HepG2 (cell line): Measurements from ENCODE around the gene KLHDC8B. TPM values are rescaled to one million over a fixed set of nuclear protein-coding genes. Genes with fewer than 3 reads are reported as not detected.

Source experiments
- GABPA ChIP-seq, 2 experiments: IDR thresholded peaks; 2 replicates each; pipeline ENCODE4 v1.6.1; 2011 to 2016; ENCODE audit warnings: low read depth in 2 of 2, low read length in 1 of 2, missing biosample characterization in 1 of 2, missing genetic modification characterization in 1 of 2
- NFE2 ChIP-seq: sonication (generic); formaldehyde crosslinking; IDR thresholded peaks from 2 replicates; pipeline ENCODE4 v1.4.0; 2020; ENCODE audit warnings: missing genetic modification reagents
- NFE2L2 ChIP-seq: fragments of 150-350 bp; IDR thresholded peaks from 2 replicates; pipeline ENCODE4 v1.6.1; 2014; ENCODE audit warnings: low read length
- POLR2G ChIP-seq: fragments of 200-400 bp; formaldehyde crosslinking; IDR thresholded peaks from 2 replicates; pipeline ENCODE4 v1.6.1; 2018; ENCODE audit warnings: mild to moderate bottlenecking, low read depth, low read length, moderate library complexity
- PPARG ChIP-seq: conservative IDR thresholded peaks from 2 replicates; pipeline ENCODE4 v1.6.1; 2016; ENCODE audit warnings: missing biosample characterization, missing genetic modification reagents
- PRDM10 ChIP-seq: sonication (generic); formaldehyde crosslinking; IDR thresholded peaks from 2 replicates; pipeline ENCODE4 v1.4.0; 2020; ENCODE audit warnings: low read depth, missing genetic modification reagents
- TEAD2 ChIP-seq: sonication (generic); formaldehyde crosslinking; IDR thresholded peaks from 2 replicates; pipeline ENCODE4 v1.9.0; 2021; ENCODE audit warnings: missing genetic modification reagents
- ZFP1 ChIP-seq: IDR thresholded peaks from 2 replicates; pipeline ENCODE4 v1.6.1; 2016
- ZFP90 ChIP-seq: sonication (generic); formaldehyde crosslinking; IDR thresholded peaks from 2 replicates; pipeline ENCODE4 v1.8.0; 2022; ENCODE audit warnings: missing genetic modification reagents, mild to moderate bottlenecking, inconsistent platforms, borderline replicate concordance
- ZNF10 ChIP-seq: sonication (generic); formaldehyde crosslinking; IDR thresholded peaks from 2 replicates; pipeline ENCODE4 v1.4.0; 2020; ENCODE audit warnings: mild to moderate bottlenecking, low read depth, missing genetic modification reagents, borderline replicate concordance
- ZNF317 ChIP-seq: sonication (generic); formaldehyde crosslinking; IDR thresholded peaks from 2 replicates; pipeline ENCODE4 v1.5.0; 2020; ENCODE audit warnings: mild to moderate bottlenecking, missing genetic modification reagents
- ZNF367 ChIP-seq: sonication (generic); formaldehyde crosslinking; IDR thresholded peaks from 2 replicates; pipeline ENCODE4 v1.4.0; 2020; ENCODE audit warnings: missing genetic modification reagents, borderline replicate concordance
- ZNF430 ChIP-seq: sonication (generic); formaldehyde crosslinking; IDR thresholded peaks from 2 replicates; pipeline ENCODE4 v1.9.0; 2021; ENCODE audit warnings: mild to moderate bottlenecking, missing genetic modification reagents
- ZNF672 ChIP-seq: sonication (generic); formaldehyde crosslinking; IDR thresholded peaks from 2 replicates; pipeline ENCODE4 v1.8.1; 2022; ENCODE audit warnings: missing genetic modification reagents
- ZNF75D ChIP-seq: sonication (generic); formaldehyde crosslinking; IDR thresholded peaks from 2 replicates; pipeline ENCODE4 v1.8.1; 2023; ENCODE audit warnings: missing genetic modification reagents, mild to moderate bottlenecking, borderline replicate concordance
- ZSCAN25 ChIP-seq: sonication (generic); formaldehyde crosslinking; IDR thresholded peaks from 2 replicates; pipeline ENCODE4 v1.8.0; 2022; ENCODE audit warnings: mild to moderate bottlenecking, missing genetic modification reagents
- polyA plus RNA-seq, 8 experiments: library from polyadenylated mRNA; depleted of rRNA in 3 of 8; stranded (reverse) in 7 of 8; unstranded in 1 of 8; fragments of >200 nt; fragmentation: Illumina TruSeq in 4 of 8; extraction: Trizol in 4 of 8; gene quantifications; 2 replicates each; pipeline versions ENCODE4 v1.2.1 to v1.2.3, GENCODE V29; 2011 to 2016; ENCODE audit warnings: low read depth in 4 of 8, missing spikeins in 1 of 8, mixed read lengths in 1 of 8; ENCODE audit not compliant: insufficient read depth in 1 of 8
- total RNA-seq, 5 experiments: library from RNA; depleted of rRNA; stranded (reverse); fragments of >200 nt; fragmentation: Illumina TruSeq; extraction: Trizol; gene quantifications; 2 replicates each; pipeline ENCODE4 v1.2.3, GENCODE V29; 2016; ENCODE audit warnings: low read depth in 1 of 5
- TF ChIP-seq, protein P1 (sequence below): sonication (generic); formaldehyde crosslinking; IDR thresholded peaks from 2 replicates; pipeline ENCODE4 v1.5.1; 2020; ENCODE audit warnings: missing genetic modification reagents, mild to moderate bottlenecking, borderline replicate concordance
- TF ChIP-seq, protein P2 (sequence below): sonication (generic); formaldehyde crosslinking; IDR thresholded peaks from 2 replicates; pipeline ENCODE4 v1.5.1; 2020; ENCODE audit warnings: mild to moderate bottlenecking, missing genetic modification reagents, borderline replicate concordance

Gene KLHDC8B
- total and polyA plus RNA-seq, 2 of the 13 experiments (the other 11 are each of a cell fraction or from before 2014, with no cell fraction given), result 17.2 to 17.8 TPM

- TF ChIP-seq, protein P1, sequence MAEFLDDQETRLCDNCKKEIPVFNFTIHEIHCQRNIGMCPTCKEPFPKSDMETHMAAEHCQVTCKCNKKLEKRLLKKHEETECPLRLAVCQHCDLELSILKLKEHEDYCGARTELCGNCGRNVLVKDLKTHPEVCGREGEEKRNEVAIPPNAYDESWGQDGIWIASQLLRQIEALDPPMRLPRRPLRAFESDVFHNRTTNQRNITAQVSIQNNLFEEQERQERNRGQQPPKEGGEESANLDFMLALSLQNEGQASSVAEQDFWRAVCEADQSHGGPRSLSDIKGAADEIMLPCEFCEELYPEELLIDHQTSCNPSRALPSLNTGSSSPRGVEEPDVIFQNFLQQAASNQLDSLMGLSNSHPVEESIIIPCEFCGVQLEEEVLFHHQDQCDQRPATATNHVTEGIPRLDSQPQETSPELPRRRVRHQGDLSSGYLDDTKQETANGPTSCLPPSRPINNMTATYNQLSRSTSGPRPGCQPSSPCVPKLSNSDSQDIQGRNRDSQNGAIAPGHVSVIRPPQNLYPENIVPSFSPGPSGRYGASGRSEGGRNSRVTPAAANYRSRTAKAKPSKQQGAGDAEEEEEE, result no peak
- TF ChIP-seq PPARG (CRISPR knock-in tag) (0 out of 2 replicates have a peak, but pooled peaks have one; percentile 9), GABPA (IDR thresholded peaks at IDR 0.05; ENCODE audit: low read depth, low read length) (no peak), GABPA (CRISPR knock-in tag; IDR thresholded peaks at IDR 0.05; ENCODE audit: low read depth) (peak; percentile 94), ZNF10 (CRISPR knock-in tag) (no peak), POLR2G (peak; percentile 77), NFE2 (no peak), PRDM10 (CRISPR knock-in tag) (no peak), ZFP1 (no peak), NFE2L2 (no peak), ZNF75D (CRISPR knock-in tag) (no peak), TEAD2 (CRISPR knock-in tag) (no peak), ZFP90 (CRISPR knock-in tag) (no peak), ZNF430 (CRISPR knock-in tag) (no peak), ZNF317 (CRISPR knock-in tag) (no peak), ZNF672 (CRISPR knock-in tag) (no peak), ZNF367 (CRISPR knock-in tag) (no peak), ZSCAN25 (CRISPR knock-in tag) (no peak)
- TF ChIP-seq, protein P2, sequence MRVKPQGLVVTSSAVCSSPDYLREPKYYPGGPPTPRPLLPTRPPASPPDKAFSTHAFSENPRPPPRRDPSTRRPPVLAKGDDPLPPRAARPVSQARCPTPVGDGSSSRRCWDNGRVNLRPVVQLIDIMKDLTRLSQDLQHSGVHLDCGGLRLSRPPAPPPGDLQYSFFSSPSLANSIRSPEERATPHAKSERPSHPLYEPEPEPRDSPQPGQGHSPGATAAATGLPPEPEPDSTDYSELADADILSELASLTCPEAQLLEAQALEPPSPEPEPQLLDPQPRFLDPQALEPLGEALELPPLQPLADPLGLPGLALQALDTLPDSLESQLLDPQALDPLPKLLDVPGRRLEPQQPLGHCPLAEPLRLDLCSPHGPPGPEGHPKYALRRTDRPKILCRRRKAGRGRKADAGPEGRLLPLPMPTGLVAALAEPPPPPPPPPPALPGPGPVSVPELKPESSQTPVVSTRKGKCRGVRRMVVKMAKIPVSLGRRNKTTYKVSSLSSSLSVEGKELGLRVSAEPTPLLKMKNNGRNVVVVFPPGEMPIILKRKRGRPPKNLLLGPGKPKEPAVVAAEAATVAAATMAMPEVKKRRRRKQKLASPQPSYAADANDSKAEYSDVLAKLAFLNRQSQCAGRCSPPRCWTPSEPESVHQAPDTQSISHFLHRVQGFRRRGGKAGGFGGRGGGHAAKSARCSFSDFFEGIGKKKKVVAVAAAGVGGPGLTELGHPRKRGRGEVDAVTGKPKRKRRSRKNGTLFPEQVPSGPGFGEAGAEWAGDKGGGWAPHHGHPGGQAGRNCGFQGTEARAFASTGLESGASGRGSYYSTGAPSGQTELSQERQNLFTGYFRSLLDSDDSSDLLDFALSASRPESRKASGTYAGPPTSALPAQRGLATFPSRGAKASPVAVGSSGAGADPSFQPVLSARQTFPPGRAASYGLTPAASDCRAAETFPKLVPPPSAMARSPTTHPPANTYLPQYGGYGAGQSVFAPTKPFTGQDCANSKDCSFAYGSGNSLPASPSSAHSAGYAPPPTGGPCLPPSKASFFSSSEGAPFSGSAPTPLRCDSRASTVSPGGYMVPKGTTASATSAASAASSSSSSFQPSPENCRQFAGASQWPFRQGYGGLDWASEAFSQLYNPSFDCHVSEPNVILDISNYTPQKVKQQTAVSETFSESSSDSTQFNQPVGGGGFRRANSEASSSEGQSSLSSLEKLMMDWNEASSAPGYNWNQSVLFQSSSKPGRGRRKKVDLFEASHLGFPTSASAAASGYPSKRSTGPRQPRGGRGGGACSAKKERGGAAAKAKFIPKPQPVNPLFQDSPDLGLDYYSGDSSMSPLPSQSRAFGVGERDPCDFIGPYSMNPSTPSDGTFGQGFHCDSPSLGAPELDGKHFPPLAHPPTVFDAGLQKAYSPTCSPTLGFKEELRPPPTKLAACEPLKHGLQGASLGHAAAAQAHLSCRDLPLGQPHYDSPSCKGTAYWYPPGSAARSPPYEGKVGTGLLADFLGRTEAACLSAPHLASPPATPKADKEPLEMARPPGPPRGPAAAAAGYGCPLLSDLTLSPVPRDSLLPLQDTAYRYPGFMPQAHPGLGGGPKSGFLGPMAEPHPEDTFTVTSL (CRISPR knock-in tag), result no peak
These were observed 5.3 kb upstream of the KLHDC8B start, which contains the start of gene CCDC71 (continued) for GRCh38 chr3:49165771-49166751.
